ENCODE measurements around the gene BEX1. TPM values are rescaled to one million over a fixed set of nuclear protein-coding genes. Genes with fewer than 3 reads are reported as not detected.
"Not testable (repeated sequence)": the region's sequence is repeated elsewhere in the genome, so short reads cannot be mapped to it uniquely, and the experiment has no call there.

Gene BEX1
- 2.7 TPM for polyA plus RNA-seq (ENCODE audit: insufficient read length)

DNA sequence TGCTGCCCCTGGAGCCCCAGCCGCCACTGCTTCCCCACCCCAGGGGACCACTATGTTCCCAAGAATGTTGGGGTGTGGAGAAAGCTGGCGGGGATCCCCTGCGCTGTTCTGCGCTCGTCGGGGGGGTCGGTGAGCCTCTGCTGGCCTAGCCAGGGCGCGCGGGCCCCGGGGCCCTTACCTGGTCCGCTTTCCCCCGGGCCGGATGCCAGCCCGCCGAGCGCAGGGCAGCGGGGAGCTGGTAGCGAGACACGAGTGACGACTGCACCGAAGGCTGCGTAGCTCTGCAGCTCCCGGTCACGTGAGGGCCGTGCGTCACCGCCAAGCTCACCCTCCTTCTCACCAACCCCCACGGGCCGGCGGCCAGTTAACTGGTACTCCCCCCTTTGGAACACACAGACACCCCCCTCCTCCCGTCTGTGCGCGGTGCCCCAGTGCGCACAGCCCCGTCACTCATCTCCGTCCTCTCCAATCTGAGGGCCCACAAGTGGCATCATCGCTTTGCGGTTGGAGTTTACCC, at the start of gene BEX1:
BEX1 (minus strand) TSS at position 254 of the 517 bp plus-strand sequence. CDS start 897 bp downstream, outside the sequence.
- no peak for DNase-seq (ENCODE audit: low read depth)

DNA sequence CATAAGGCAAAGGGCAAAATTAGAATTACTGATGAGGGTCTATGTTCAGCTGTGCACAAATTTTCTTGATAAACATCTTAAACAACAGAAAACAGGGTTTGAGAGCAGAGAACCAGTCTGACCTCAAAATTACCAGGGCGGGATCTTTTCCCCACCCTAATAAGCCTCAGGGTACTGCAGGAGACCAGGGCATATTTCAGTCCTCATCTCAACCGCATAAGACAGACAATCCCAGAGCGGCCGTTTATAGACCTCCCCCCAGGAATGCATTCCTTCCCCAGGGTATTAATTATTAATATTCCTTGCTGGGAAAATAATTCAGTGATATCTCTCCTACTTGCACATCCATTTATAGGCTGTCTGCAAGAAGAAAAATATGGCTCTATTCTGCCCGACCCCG, 45.5 kb upstream of the BEX1 start:
- not testable (repeated sequence) for DNase-seq (ENCODE audit: low read depth)

DNA sequence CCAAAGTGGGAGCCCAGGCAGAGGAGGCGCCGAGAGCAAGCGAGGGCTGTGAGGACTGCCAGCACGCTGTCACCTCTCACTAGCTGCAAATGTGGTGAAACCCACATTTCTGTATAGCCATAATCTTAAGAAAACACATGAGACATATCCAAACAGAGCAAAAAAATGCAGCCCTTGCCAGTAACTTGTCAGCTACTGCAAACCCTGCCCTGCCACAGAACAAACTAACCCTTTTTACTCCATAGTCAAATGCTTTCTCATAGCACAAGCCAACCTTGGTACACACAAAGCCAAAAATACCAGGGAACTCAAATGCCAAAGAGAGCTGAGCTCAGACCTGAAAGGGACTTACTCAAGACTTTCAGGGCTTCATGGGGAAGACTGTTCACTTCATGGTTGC, 43.9 kb upstream of the BEX1 start:
- DNase-seq (ENCODE audit: low read depth) = no peak

DNA sequence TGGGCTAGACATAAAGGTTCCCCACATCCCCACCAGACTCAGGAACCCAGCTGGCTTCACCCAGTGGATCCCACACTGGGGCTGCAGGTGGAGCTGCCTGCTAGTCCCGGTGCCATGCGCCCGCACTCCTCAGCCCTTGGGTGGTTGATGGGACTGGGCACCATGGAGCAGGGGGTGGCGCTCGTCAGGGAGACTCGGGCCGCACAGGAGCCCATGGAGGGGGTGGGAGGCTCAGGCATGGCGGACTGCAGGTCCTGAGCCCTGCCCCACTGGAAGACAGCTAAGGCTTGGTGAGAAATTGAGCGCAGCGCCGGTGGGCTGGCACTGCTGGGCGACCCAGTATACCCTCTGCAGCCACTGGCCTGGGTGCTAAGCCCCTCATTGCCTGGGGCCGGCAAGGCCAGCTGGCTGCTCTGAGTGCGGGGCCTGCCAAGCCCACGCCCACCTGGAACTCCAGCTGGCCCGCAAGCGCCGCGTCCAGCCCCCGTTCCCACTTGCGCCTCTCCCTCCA, 43.3 kb upstream of the BEX1 start:
- DNase-seq (ENCODE audit: low read depth) = not testable (repeated sequence)

DNA sequence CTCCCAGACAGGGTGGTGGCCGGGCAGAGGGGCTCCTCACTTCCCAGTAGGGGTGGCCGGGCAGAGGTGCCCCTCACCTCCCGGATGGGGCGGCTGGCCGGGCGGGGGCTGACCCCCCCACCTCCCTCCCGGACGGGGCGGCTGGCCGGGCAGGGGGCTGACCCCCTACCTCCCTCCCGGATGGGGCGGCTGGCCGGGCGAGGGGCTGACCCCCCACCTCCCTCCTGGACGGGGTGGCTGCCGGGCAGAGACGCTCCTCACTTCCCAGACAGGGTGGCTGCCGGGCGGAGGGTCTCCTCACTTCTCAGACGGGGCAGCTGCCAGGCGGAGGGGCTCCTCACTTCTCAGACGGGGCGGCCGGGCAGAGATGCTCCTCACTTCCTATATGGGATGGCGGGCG, 40.4 kb upstream of the BEX1 start:
- DNase-seq (ENCODE audit: low read depth) = not testable (repeated sequence)

DNA sequence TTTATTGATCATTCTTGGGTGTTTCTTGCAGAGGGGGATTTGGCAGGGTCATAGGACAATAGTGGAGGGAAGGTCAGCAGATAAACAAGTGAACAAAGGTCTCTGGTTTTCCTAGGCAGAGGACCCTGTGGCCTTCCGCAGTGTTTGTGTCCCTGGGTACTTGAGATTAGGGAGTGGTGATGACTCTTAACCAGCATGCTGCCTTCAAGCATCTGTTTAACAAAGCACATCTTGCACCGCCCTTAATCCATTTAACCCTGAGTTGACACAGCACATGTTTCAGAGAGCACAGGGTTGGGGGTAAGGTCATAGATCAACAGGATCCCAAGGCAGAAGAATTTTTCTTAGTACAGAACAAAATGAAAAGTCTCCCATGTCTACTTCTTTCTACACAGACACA, 39.9 kb upstream of the BEX1 start:
- not testable (repeated sequence) for DNase-seq (ENCODE audit: low read depth)

DNA sequence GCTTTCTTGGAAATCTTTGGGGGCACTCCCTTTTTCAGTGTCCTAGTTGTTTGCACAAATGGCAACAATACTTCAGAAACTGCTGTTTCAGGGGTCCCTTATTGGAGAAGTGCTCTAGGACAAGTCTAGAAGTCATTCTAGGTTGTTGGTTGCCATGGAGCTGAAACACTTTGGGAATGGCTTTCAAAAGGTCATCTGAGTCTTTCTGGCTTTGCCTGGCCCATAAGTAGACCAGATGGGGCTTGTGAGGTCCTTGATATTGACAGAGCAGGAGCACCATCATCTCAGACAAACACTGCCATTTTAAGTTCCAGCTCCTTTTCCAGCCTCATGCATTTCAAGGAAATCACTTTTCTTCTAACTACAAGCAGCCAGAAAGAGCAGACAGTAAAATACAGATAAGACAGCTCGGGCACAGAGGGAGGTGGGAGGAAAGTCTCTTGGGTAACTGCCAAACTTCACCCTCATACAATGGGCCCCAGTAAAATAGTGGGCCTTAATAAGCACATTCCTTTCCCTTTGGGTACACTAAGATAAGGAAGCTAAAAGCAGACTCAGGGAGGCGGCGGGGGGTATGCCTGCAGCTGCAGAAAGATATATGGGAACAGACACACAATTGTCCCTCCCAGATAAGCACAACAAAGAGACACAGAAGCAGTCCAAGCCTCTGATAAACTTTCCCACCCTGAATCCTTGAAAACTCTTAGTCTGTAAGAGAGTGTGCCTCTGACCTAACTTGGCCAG, 37.5 kb upstream of the BEX1 start:
- no peak for DNase-seq (ENCODE audit: low read depth)

DNA sequence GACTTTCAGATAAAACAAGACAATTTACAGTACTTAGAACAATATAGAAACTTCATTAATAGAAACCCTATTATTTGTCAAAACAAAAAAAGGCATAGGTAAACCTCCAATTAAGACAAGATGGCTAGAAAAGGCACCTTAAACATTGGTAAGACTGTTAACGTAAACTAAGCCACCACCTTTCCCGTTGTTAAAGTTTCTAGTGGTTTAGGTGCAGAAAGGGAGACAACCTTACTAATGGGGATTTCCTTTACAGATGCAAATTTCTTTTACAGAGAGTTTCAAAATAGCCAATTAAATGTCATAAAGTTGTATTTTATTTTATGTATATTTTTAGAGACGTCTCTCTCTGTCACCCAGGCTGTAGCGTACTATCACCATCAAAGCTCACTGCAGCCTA, 36.5 kb upstream of the BEX1 start:
- no peak for DNase-seq (ENCODE audit: low read depth)

DNA sequence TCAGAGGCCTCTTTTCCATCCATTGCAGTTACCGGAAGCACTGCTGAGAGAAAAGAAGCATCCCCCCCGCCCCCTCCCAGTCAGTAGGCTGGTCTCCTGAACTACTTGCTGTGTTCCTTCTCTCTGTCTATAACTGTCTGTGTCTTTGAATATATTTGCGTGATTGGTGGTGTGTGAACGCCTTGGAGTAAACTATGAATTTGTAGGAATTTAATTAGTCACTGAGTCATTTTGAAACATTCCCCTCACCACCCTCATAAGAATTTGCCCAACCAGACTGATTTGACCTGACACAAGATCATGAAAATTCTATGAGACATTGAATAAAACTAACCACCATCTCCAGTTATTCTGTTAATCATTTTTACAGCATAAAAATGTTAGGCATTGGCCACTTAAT, 35.7 kb upstream of the BEX1 start:
- no peak for DNase-seq (ENCODE audit: low read depth)

DNA sequence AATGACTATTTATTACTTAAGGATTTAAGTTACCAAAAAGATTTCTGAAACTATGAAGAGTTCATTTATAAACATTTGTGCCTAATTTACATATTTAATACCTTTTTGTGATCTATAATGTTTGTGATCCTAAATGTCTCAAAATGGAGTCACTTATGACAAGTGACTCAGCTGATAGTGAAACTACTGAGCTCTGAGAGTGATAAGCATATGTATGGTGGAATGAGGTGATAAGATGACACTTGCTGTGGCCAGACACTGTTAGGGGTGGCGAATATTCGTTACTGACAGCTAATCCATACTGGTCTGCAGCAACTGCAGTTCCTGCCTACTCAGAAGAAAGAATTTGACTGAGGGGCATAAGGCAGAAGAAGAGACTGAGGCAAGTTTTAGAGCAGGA, 34.5 kb upstream of the BEX1 start:
- DNase-seq (ENCODE audit: low read depth) = no peak

DNA sequence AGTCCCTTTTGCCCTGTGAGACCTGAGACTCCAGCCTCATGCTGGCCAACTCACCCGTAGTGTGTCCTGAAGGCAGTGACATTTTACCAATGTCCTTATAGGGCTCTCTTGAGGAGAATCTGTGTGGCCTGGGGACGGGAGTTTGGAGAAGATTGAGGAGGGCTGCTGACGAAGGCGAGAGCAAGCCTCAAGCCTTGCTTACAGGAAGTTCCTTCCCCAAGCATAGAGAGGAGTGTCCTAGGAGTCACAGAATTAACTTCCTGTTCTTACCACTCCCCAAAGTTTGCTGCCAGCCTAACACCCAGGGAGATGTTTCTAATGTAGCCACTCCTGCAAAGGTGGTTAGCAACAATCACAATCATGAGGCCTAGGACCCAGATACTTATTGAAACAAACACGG, 29.0 kb upstream of the BEX1 start, which contains the start of gene NXF3:
NXF3 (minus strand) TSS at position 202 of the 400 bp plus-strand sequence; CDS start at position 82, 120 bp downstream.
- no peak for DNase-seq (ENCODE audit: low read depth)

DNA sequence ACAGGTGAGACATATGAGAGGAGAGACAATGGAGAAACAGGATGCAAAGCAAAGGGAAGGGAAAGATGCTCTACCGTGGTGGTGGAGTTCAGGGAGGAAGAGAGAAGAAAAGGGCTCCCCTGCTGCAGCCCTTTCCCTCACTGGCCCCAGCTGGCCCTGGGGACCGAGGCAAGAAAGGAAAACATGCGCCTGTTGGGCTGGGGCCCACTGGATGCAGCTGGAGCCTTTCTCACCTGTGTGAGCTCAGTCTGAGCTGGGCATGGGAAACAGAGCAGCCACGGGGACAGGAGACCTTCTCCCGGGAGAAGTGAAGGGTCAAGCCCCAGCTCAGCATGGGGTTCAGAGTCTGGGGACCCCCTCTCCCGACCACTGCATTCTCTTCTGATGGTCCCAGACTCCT, 17.1 kb upstream of the BEX1 start:
- no peak for DNase-seq (ENCODE audit: low read depth)

DNA sequence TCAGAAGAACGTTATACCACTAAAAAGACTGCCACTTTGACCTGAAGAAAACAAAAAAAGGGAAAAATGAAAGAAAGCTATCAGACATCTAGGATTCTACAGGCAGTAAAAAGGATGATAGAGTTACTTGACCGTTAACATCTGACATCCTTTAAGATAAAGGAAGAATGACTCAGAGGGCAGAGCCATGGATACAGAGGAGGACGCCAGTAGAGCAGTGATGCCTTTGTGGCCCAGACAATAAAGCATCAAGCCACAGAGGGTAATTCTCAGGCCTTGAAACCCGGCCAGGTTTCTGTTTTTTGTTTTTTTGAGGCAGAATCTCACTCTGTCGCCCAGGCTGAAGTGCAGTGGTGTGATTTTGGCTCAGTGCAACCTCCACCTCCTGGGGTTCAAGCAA, 9.5 kb upstream of the BEX1 start:
- no peak for DNase-seq (ENCODE audit: low read depth)

DNA sequence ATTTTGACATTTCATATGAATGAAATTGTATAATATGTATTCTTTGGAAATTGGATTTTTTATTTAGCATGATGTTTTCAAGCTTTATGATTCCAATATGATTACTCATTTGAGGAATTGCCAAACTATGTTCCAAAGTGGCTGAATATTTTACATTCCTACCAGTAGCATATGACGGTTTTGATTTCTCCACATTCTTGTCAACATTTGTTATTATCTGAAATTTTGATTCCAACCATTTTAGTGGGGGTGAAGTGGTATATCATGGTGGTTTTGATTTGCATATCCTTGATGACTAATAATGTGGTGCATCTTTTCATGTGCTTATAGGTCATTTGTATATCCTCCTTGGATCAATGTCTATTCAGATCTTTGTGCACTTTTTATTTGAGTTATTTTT, 2.6 kb upstream of the BEX1 start:
- no peak for DNase-seq (ENCODE audit: low read depth)

DNA sequence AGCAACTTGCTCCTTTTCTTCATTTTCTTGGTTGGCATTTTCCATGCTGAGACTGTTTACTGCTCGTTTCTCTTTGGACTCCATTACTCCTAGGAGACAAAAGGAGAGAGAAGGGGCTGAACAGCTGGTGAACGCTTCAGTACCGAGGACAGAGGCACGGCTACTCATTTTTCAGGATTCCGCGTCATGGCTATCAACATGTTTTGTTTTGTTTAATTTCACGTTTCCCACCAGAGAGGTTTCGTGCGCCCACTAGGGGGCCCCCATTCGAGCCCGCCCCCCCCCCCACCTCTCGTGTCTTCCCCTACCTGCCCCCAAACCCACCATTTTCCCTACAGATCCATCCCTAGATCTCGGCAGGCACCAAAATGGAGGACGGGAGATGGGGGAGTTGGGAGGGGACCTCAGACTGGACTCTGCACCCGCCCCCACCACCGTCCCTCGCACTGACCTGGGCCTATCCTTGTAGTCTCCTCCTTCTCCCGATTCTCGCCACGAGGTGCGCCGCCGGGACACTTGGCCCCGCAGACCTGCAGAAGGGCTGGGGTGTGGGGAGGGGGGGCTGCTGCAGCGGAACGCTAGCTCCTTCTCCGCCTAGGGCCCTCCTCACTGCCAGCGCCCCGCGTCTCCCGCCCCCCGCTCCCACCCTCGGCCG, 653 bp downstream of the BEX1 start:
- peak; percentile 1 for DNase-seq (ENCODE audit: low read depth)

DNA sequence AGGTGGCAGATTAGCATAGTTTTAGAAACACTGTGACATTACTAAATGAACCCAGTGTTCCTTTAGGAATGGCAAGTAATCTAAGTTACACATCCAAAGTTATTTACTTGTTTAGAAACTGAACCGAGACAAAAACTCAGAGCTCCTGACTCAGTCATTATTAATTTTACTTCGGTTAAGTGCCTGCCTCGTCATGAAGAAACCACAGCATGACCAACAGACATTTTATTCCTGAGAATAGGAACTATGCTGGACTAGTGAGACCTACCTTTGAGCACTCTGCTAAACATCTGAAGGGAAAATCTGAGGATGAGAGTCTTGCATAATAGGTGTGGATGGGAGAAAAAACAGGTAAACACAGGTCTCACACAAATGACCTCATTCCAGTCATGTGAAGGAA, 2.5 kb downstream of the BEX1 start:
- DNase-seq (ENCODE audit: low read depth) = no peak

DNA sequence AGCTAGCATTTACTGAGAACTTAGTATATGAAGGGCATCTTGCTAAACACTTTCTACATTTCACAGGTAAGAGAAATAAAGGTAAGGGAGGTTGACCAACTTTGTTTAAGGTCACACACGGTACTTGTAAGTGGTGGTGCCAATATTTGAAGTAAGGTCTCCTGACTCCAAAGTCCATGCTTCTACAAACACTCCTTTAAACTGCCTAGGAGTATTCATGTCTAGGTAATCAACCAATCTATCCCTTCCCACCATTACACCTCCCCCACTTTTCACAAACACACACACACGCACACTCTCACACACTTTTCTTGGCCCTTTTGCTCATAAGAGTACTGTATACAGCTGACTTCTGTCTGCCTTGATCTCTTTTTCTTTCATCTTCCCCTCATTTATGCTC, 7.1 kb downstream of the BEX1 start:
- DNase-seq (ENCODE audit: low read depth) = no peak

DNA sequence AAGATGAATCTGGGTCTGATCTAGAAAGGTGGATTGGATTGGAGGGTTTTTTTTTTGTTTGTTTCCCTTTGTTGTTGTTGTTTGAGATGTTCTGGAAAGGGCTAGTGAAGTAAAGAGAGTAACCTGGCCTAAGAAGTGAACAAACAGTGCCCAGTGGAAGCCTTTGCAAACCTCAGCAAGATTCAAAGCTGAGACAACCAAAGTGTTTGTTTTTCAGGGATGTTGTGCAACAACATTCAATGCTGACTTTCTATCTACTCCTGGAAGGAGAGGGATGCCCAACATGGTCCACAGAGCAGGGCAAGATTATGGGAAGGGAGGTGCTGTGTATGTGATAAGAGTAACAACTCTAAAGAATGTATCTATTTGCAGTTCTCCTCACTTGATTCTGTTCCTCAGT, 11.3 kb downstream of the BEX1 start:
- DNase-seq (ENCODE audit: low read depth) = no peak

DNA sequence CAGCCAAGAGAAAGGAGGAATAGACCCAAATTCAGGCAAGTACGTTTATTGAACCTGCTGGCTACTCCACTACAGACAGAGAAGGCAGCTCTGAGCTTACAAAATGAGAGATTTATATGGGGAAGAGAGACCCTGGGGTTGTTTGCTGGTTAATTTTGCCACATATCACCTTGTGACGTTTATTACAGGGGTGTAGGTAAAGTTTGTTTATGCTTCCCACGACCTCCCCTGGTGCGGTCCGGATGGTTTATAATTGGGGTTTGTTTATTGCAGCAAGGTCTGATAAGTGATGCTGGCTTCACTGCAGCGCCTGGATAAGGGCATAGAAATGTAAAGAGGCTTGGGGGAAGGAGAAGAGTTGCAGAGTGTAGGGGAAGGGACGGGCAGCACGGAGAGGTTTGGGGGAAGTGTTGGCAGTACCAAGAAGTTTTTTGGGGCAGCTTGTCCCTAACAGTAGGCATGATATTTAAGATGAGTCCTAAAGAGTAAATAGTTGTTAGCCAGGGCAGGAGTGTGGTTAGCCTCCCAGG, 12.6 kb downstream of the BEX1 start:
- DNase-seq (ENCODE audit: low read depth) = no peak

DNA sequence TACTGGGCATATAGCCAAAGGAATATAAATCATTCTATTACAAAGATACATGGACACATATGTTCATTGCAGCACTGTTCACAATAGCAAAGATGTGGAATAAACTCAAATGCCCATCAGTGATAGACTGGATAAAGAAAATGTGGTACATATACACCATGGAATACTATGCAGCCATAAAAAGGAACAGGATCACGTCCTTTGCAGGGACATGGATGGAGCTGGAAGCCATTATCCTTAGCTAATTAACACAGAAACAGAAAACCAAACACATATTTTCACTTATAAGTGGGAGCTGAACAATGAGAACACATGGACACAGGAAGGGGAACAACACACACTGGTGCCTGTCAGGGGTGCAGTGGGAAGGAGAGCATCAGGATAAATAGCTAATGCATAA, 30.6 kb downstream of the BEX1 start:
- DNase-seq (ENCODE audit: low read depth) = not testable (repeated sequence)

DNA sequence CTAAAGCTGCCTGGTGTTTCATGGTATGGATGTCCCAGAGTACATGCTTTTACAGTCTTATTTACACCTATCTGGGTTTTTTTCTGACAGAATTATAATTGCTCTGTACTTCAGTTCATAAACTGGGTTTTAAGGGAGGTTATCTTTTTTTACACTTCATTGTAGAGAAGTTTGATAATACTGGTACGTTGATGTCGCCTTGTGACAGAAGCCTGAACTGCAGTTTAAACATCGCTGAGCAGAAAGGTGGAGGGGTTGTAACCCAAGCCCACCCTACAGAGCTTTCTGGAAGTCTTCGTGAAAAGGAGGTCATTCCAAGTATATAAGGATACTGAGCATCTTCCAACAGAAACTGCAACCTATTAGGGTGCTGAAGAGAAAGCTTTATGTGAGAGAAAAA, 46.4 kb downstream of the BEX1 start:
- no peak for DNase-seq (ENCODE audit: low read depth)

DNA sequence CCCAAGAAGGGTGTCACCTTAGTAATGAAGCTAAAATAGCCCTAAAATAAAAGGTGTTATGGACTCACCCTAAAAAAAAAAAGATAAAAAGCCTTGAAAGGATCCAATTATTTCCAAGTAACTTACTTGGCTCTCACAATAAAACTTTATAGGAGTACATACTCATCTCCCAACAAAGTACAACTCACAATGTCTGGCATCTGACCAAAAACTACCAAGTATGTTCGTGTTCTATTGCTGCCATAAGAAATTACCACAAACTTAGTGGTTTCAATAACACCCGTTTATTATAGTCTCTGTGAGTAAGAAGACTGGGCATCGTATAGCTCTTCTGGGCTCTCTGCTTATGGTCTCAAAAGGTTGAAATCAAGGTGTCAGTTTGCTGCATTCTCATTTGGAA, 51.0 kb downstream of the BEX1 start:
- no peak for DNase-seq (ENCODE audit: low read depth)
